AML-193 (cell line): ENCODE data around the gene SCN1B.
A peak's percentile ranks its signal among the peaks of the same experiment; 100 is the strongest.
"Not testable (repeated sequence)": the region's sequence is repeated elsewhere in the genome, so short reads cannot be mapped to it uniquely, and the experiment has no call there.

ENCODE experiments used
- DNase-seq, 2 experiments: peaks; one replicate each; lab custom pipeline; 2025; lab: John Stamatoyannopoulos, UW

Gene SCN1B

GRCh38 chr19:35030257-35031071 lies at the start of gene SCN1B:
Gene SCN1B, plus strand, starts transcription at chr19:35030470. Its CDS starts 351 bp downstream, at chr19:35030821.
- no peak for DNase-seq

- no peak for DNase-seq
Observed at GRCh38 chr19:34982275-34982674, 48.0 kb upstream of the SCN1B start.

GRCh38 chr19:34983786-34984185 lies 46.5 kb upstream of the SCN1B start:
- no peak for DNase-seq

GRCh38 chr19:34984287-34984686 lies 46.0 kb upstream of the SCN1B start:
- no peak for DNase-seq

GRCh38 chr19:34985249-34986022 lies 44.8 kb upstream of the SCN1B start:
- DNase-seq, result peak; percentile 9 to 41

- no peak for DNase-seq
Observed at GRCh38 chr19:34988119-34988518, 42.2 kb upstream of the SCN1B start.

GRCh38 chr19:34989298-34989697 lies 41.0 kb upstream of the SCN1B start:
- DNase-seq, result no peak

GRCh38 chr19:34990578-34991192 lies 39.6 kb upstream of the SCN1B start:
- no peak for DNase-seq

GRCh38 chr19:34991542-34992333 lies 38.5 kb upstream of the SCN1B start:
- DNase-seq, result no peak

GRCh38 chr19:34992582-34992981 lies 37.7 kb upstream of the SCN1B start:
- not testable (repeated sequence) for DNase-seq

GRCh38 chr19:34994286-34994642 lies 36.0 kb upstream of the SCN1B start:
- DNase-seq, result no peak

GRCh38 chr19:34994643-34995541 lies 35.4 kb upstream of the SCN1B start:
- DNase-seq, result no peak

GRCh38 chr19:34995551-34995950 lies 34.7 kb upstream of the SCN1B start:
- DNase-seq, result no peak

- no peak for DNase-seq
Observed at GRCh38 chr19:34997071-34997617, 33.1 kb upstream of the SCN1B start.

- not testable (repeated sequence) for DNase-seq
Observed at GRCh38 chr19:34998224-34998623, 32.0 kb upstream of the SCN1B start.

- DNase-seq, result no peak
Observed at GRCh38 chr19:34998777-34999497, 31.3 kb upstream of the SCN1B start.

- DNase-seq, result peak; percentile 68 to 70
Observed at GRCh38 chr19:34999498-35000337, 30.6 kb upstream of the SCN1B start, which contains the start of gene GRAMD1A. Gene GRAMD1A, plus strand, starts transcription at chr19:35000323. Its CDS starts 156 bp downstream, at chr19:35000479.

GRCh38 chr19:35000338-35000646 lies 30.0 kb upstream of the SCN1B start:
- no peak for DNase-seq
